IMR-90 (cell line): Measurements from ENCODE around the gene HMGA1. TPM values are rescaled to one million over a fixed set of nuclear protein-coding genes. Genes with fewer than 3 reads are reported as not detected.

Source experiments
- ATAC-seq: fragments of 200-7000 bp; cut with Tn5 transposase; 2 replicates; pipeline ENCODE4 v1.9.1; 2020; ENCODE audit warnings: low read depth, mild to moderate bottlenecking, moderate library complexity
- BruUV-seq: library from RNA; stranded (reverse); fragments of 400-500 nt; replicated peaks from 2 replicates; lab custom pipeline; 2021; lab: Mats Ljungman, UMichigan
- CTCF ChIA-PET: fragments of 300-600 bp; formaldehyde crosslinking; extraction: SDS; loops from one replicate; lab custom pipeline; 2021; ENCODE audit warnings: antibody characterized with exemption; lab: Yijun Ruan, JAX
- POLR2A ChIA-PET: fragments of 300-600 bp; sonication (Branson Sonifier 250); formaldehyde crosslinking; loops from one replicate; lab custom pipeline; 2022; ENCODE audit warnings: antibody characterized with exemption; ENCODE audit not compliant: unreplicated experiment; lab: Charles Lee
- DNase-seq: peaks from one replicate; pipeline ENCODE4 v3.0.0; 2013
- H2AFZ ChIP-seq: replicated peaks from 2 replicates; pipeline ENCODE3; 2013; ENCODE audit warnings: low read length, mild to moderate bottlenecking; ENCODE audit not compliant: poor library complexity
- H2AK5ac ChIP-seq: 2 replicates; pipeline ENCODE4 v1.6.1; 2013; ENCODE audit warnings: low read depth, low read length, inconsistent platforms
- H2AK9ac ChIP-seq: replicated peaks from 2 replicates; pipeline ENCODE3; 2013; ENCODE audit warnings: mild to moderate bottlenecking, low read depth, low read length, moderate library complexity; ENCODE audit not compliant: poor library complexity
- H2BK120ac ChIP-seq: 2 replicates; pipeline ENCODE4 v1.6.1; 2013; ENCODE audit warnings: low read depth, low read length, inconsistent platforms
- H2BK15ac ChIP-seq: 3 replicates; pipeline ENCODE4 v1.6.1; 2013; ENCODE audit warnings: low read depth, low read length, inconsistent platforms
- H2BK20ac ChIP-seq: 2 replicates; pipeline ENCODE4 v1.6.1; 2013; ENCODE audit warnings: low read depth, mild to moderate bottlenecking, inconsistent platforms, low read length, moderate library complexity
- H2BK5ac ChIP-seq: 2 replicates; pipeline ENCODE4 v1.6.1; 2013; ENCODE audit warnings: mild to moderate bottlenecking, low read depth, low read length, inconsistent platforms; ENCODE audit not compliant: poor library complexity, severe bottlenecking
- H3K14ac ChIP-seq: replicated peaks from 2 replicates; pipeline ENCODE4 v1.6.1; 2013; ENCODE audit warnings: low read depth, low read length, inconsistent platforms
- H3K18ac ChIP-seq: 2 replicates; pipeline ENCODE4 v1.6.1; 2013; ENCODE audit warnings: low read depth, low read length, control low read depth
- H3K23ac ChIP-seq: 2 replicates; pipeline ENCODE4 v1.6.1; 2013; ENCODE audit warnings: low read depth, low read length, inconsistent platforms
- H3K27ac ChIP-seq: 2 replicates; pipeline ENCODE4 v1.5.1; 2013; ENCODE audit warnings: mild to moderate bottlenecking, control low read depth, low read length; ENCODE audit not compliant: insufficient read depth
- H3K27me3 ChIP-seq: 2 replicates; pipeline ENCODE4 v1.6.1; 2013; ENCODE audit warnings: low read length; ENCODE audit not compliant: control insufficient read depth, insufficient read depth
- H3K36me3 ChIP-seq: 2 replicates; pipeline ENCODE4 v1.6.1; 2013; ENCODE audit warnings: low read length, mixed read lengths; ENCODE audit not compliant: control insufficient read depth, insufficient read depth
- H3K4ac ChIP-seq: 2 replicates; pipeline ENCODE4 v1.6.1; 2013; ENCODE audit warnings: low read depth, low read length, inconsistent platforms
- H3K4me1 ChIP-seq: 2 replicates; pipeline ENCODE4 v1.6.1; 2013; ENCODE audit warnings: low read length, mixed read lengths; ENCODE audit not compliant: control insufficient read depth, insufficient read depth
- H3K4me2 ChIP-seq: 2 replicates; pipeline ENCODE4 v1.6.1; 2013; ENCODE audit warnings: low read depth, mild to moderate bottlenecking, control low read depth, low read length, moderate library complexity
- H3K4me3 ChIP-seq: 2 replicates; pipeline ENCODE4 v1.5.1; 2013; ENCODE audit warnings: low read depth, mild to moderate bottlenecking, control low read depth, low read length, moderate library complexity; ENCODE audit not compliant: insufficient read depth
- H3K56ac ChIP-seq: 2 replicates; pipeline ENCODE4 v1.6.1; 2013; ENCODE audit warnings: low read length, inconsistent platforms; ENCODE audit not compliant: insufficient read depth; ENCODE audit errors: extremely low read depth
- H3K79me1 ChIP-seq, 2 experiments: 2 replicates each; pipeline ENCODE4 v1.6.1; 2013; ENCODE audit warnings: low read length in 2 of 2, inconsistent platforms in 1 of 2, low read depth in 1 of 2
- H3K9ac ChIP-seq: 2 replicates; pipeline ENCODE4 v1.6.1; 2013; ENCODE audit warnings: low read depth, low read length, control low read depth
- H3K9me1 ChIP-seq: 2 replicates; pipeline ENCODE4 v1.6.1; 2013; ENCODE audit warnings: low read length, inconsistent platforms; ENCODE audit not compliant: insufficient read depth
- H3K9me3 ChIP-seq: 2 replicates; pipeline ENCODE4 v1.6.1; 2013; ENCODE audit warnings: low read length; ENCODE audit not compliant: control insufficient read depth, insufficient read depth
- H4K20me1 ChIP-seq: 2 replicates; pipeline ENCODE4 v1.6.1; 2013; ENCODE audit warnings: low read length, inconsistent platforms; ENCODE audit not compliant: insufficient read depth
- H4K5ac ChIP-seq: 2 replicates; pipeline ENCODE4 v1.6.1; 2013; ENCODE audit warnings: mild to moderate bottlenecking, low read depth, low read length, control low read depth
- H4K8ac ChIP-seq, 2 experiments: 2 replicates each; pipeline ENCODE4 v1.6.1; 2013; ENCODE audit warnings: low read depth in 2 of 2, low read length in 2 of 2, control low read depth in 1 of 2, inconsistent platforms in 1 of 2
- H4K91ac ChIP-seq: 2 replicates; pipeline ENCODE4 v1.6.1; 2013; ENCODE audit warnings: low read depth, low read length, inconsistent platforms; ENCODE audit not compliant: insufficient read depth
- BHLHE40 ChIP-seq: fragments of 150-350 bp; IDR thresholded peaks from 2 replicates; pipeline ENCODE4 v1.6.1; 2016; ENCODE audit warnings: mild to moderate bottlenecking, low read depth, low read length
- CEBPB ChIP-seq: IDR thresholded peaks from 2 replicates; pipeline ENCODE4 v1.6.1; 2012; ENCODE audit warnings: low read depth, low read length, improper control_type of control experiment
- CHD1 ChIP-seq: IDR thresholded peaks from 2 replicates; pipeline ENCODE4 v1.6.1; 2012; ENCODE audit warnings: low read depth, low read length, improper control_type of control experiment
- CTCF ChIP-seq: conservative IDR thresholded peaks from 2 replicates; pipeline ENCODE4 v1.5.1; 2012; ENCODE audit warnings: mild to moderate bottlenecking, low read depth, low read length, improper control_type of control experiment
- ELK1 ChIP-seq: fragments of 150-350 bp; IDR thresholded peaks from 2 replicates; pipeline ENCODE4 v1.6.1; 2016; ENCODE audit warnings: low read depth, mild to moderate bottlenecking, low read length, moderate library complexity, borderline replicate concordance
- FOS ChIP-seq: fragments of 150-350 bp; IDR thresholded peaks from 2 replicates; pipeline ENCODE4 v1.6.1; 2016; ENCODE audit warnings: low read depth, low read length
- MAFK ChIP-seq: IDR thresholded peaks from 2 replicates; pipeline ENCODE4 v1.6.1; 2012; ENCODE audit warnings: low read depth, low read length, improper control_type of control experiment
- MAZ ChIP-seq: IDR thresholded peaks from 2 replicates; pipeline ENCODE4 v1.6.1; 2012; ENCODE audit warnings: low read depth, mild to moderate bottlenecking, low read length, improper control_type of control experiment, moderate library complexity, borderline replicate concordance
- MXI1 ChIP-seq: IDR thresholded peaks from 2 replicates; pipeline ENCODE4 v1.6.1; 2012; ENCODE audit warnings: low read depth, mild to moderate bottlenecking, low read length, moderate library complexity, borderline replicate concordance
- NFE2L2 ChIP-seq: fragments of 150-350 bp; IDR thresholded peaks from 2 replicates; pipeline ENCODE4 v1.6.1; 2016; ENCODE audit warnings: low read depth, mild to moderate bottlenecking, low read length
- POLR2A ChIP-seq: IDR thresholded peaks from 2 replicates; pipeline ENCODE4 v1.6.1; 2012; ENCODE audit warnings: mild to moderate bottlenecking, low read depth, low read length
- RAD21 ChIP-seq: IDR thresholded peaks from 2 replicates; pipeline ENCODE4 v1.6.1; 2012; ENCODE audit warnings: low read length, improper control_type of control experiment
- RCOR1 ChIP-seq: IDR thresholded peaks from 2 replicates; pipeline ENCODE4 v1.6.1; 2012; ENCODE audit warnings: mild to moderate bottlenecking, low read length, improper control_type of control experiment; ENCODE audit not compliant: insufficient replicate concordance
- RFX5 ChIP-seq: IDR thresholded peaks from 2 replicates; pipeline ENCODE4 v1.8.0; 2012; ENCODE audit warnings: low read depth, mild to moderate bottlenecking, low read length, moderate library complexity
- SMC3 ChIP-seq: fragments of 150-350 bp; IDR thresholded peaks from 2 replicates; pipeline ENCODE4 v1.6.1; 2016; ENCODE audit warnings: low read depth, mild to moderate bottlenecking, antibody characterized with exemption, low read length, moderate library complexity
- USF2 ChIP-seq: fragments of 150-350 bp; IDR thresholded peaks from 2 replicates; pipeline ENCODE4 v1.6.1; 2017; ENCODE audit warnings: mild to moderate bottlenecking, antibody characterized with exemption, low read length, low read depth
- WGBS, 2 experiments: methylation state at CpG; one replicate each; pipeline versions ENCODE4 v1.1.5 to v1.1.7; 2013; ENCODE audit warnings: missing lambda C conversion rate in 2 of 2; ENCODE audit not compliant: insufficient read length in 1 of 2; ENCODE audit errors: extremely low coverage in 2 of 2; 5-methylcytosine and 5-hydroxymethylcytosine counted together
- dilution Hi-C: fragments of 300-500 bp; cut with HindIII; formaldehyde crosslinking; loops from one replicate; pipeline ENCODE4 v1.14.3; 2018; ENCODE audit warnings: low sequenced_read_pairs; ENCODE audit not compliant: unreplicated experiment
- in situ Hi-C: fragments of 300-500 bp; cut with MboI; formaldehyde crosslinking; loops from 3 replicates; pipeline ENCODE4 v1.14.3; 2019; ENCODE audit warnings: low sequenced_read_pairs, inconsistent platforms, mixed read lengths
- intact Hi-C: fragments of 100-400 bp; cut with micrococcal nuclease; formaldehyde crosslinking; loops from 2 replicates; pipeline ENCODE4 v1.10.0; 2022
- polyA plus RNA-seq, 3 experiments: library from polyadenylated mRNA; depleted of rRNA; stranded (reverse); fragments of >200 nt; gene quantifications; 2 replicates each; pipeline ENCODE4 v1.2.3, GENCODE V29; 2012; ENCODE audit warnings: low replicate concordance in 1 of 3
- total RNA-seq: library from RNA; depleted of rRNA; stranded (reverse); fragments of >200 nt; gene quantifications from 2 replicates; pipeline ENCODE4 v1.2.3, GENCODE V29; 2012

Gene HMGA1
- total and polyA plus RNA-seq, 2 of the 4 experiments (the other 2 are of a cell fraction) = 101 to 589 TPM

- H3K56ac ChIP-seq = no peak overlapping the region
- in situ Hi-C loops = no loop called here
- H2BK120ac ChIP-seq = no peak overlapping the region
- no peak overlapping the region for H3K4me3 ChIP-seq
- H2BK5ac ChIP-seq = no peak overlapping the region
- H4K8ac ChIP-seq = no peak overlapping the region
- no peaks in the 10 kb centered on the region for H4K20me1 ChIP-seq
- no peak overlapping the region for H4K91ac ChIP-seq
- no peak overlapping the region for H2BK20ac ChIP-seq
- H3K9me3 ChIP-seq = peaks cover 2% of the 10 kb centered on the region; the same call in 1 of the 2 replicates
- 100% methylated on average over 1 of the region's 6 CpGs; no CpG with 5 or more reads in 1 of the 2 experiments for WGBS, 2 experiments
- no peak for ATAC-seq
- H3K14ac ChIP-seq = no peak overlapping the region
- ChIA-PET POLR2A (no interaction called here), CTCF (interaction anchor here (0.7 kb wide), 1 partner anchor 216 kb away, joined by 4 read pairs; no protein-coding TSS in a partner anchor)
- no TSS peak for BruUV-seq
- no peaks in the 10 kb centered on the region for H3K27me3 ChIP-seq
- H3K4me1 ChIP-seq = no peaks in the 10 kb centered on the region
- H3K9ac ChIP-seq = no peak overlapping the region
- no peaks in the 10 kb centered on the region for H3K36me3 ChIP-seq
- H2BK15ac ChIP-seq = no peak overlapping the region
- no peak overlapping the region for H3K18ac ChIP-seq
- no peak overlapping the region for H2AFZ ChIP-seq
- H2AK5ac ChIP-seq = no peak overlapping the region
- TF ChIP-seq POLR2A (no peak), FOS (no peak), MAFK (no peak), CEBPB (no peak), RAD21 (no peak), MAZ (no peak), USF2 (no peak), CTCF (no peak), CHD1 (no peak), RCOR1 (no peak), RFX5 (no peak), NFE2L2 (no peak), SMC3 (no peak), ELK1 (no peak), BHLHE40 (no peak), MXI1 (no peak)
- intact Hi-C loops = no loop called here
- dilution Hi-C loops = no loop called here
- H3K27ac ChIP-seq = no peak overlapping the region
- no peak for DNase-seq
- no peak overlapping the region for H2AK9ac ChIP-seq
- no peak overlapping the region for H3K4me2 ChIP-seq
- H3K9me1 ChIP-seq = no peaks in the 10 kb centered on the region
- no peaks in the 10 kb centered on the region; a peak in 1 of 4 replicates for H3K79me1 ChIP-seq
- no peak overlapping the region for H3K23ac ChIP-seq
- no peak overlapping the region for H3K4ac ChIP-seq
- no peak overlapping the region for H4K5ac ChIP-seq
Measured at GRCh38 chr6:34259529-34260069, 22.9 kb downstream of the HMGA1 start.
